ENCODE results near the gene PNKD. TPM values are rescaled to one million over a fixed set of nuclear protein-coding genes. Genes with fewer than 3 reads are reported as not detected.
A peak's percentile ranks its signal among the peaks of the same experiment; 100 is the strongest.

PNKD gene
- total and polyA plus RNA-seq, 2 donors (not counting 1 experiment from before 2014, with no cell fraction given): 27.7 to 29.1 TPM

DNA sequence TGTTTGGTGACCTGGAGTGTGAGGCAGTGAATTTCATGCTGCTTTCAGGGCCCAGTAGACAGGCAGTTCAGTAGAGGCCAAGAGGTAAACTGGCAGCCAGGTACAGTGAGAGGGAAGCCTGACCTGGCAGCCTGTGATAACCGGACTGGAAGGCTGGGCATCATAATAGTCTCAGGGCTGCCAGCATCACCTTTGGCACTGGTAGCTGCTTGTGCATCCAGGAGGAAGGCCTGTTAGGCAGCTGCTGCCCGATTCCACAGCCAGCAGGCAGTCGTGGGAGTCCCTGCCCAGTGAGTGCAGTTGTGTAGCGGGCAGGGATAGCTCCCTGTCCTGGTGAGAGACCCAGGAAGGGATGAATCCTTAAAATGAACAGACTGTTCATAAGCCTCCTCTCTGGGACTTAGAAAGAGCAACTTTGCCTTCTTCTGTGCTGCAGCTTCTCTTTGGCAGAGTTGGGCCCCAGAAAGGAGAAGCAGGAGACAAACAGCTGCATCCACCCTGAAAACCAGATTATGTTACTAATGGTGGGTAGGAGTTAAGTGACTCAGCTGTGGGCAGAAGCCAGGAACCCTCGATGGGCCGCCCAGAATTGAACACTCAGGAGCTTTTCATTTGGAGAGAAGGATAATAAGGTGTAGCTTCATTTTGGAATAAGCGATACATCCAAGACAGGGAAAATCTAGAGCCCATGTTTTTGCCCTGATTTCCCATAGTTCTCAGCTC, 17.6 kb upstream of the PNKD start:
- Histone ChIP-seq H3K9me3 (ENCODE audit: control insufficient read depth, insufficient read depth, low read depth, low read length) (no peaks in the 10 kb centered on the region), H3K4me3 (replicated peaks in 1 of 4; ENCODE audit: control extremely low read depth in 1 of 4, insufficient read depth in 1 of 4, low read depth in 3 of 4, low read length in 4 of 4) (no peak overlapping the region), H3K4me1 (ENCODE audit: control insufficient read depth, extremely low read depth, insufficient read depth, low read length) (no peaks in the 10 kb centered on the region), H4K20me1 (ENCODE audit: control insufficient read depth, extremely low read depth, insufficient read depth, low read length) (no peaks in the 10 kb centered on the region), H3K9ac (ENCODE audit: insufficient read depth, low read length) (no peak overlapping the region), H3K36me3 (ENCODE audit: control insufficient read depth, insufficient read depth, low read length) (peaks cover 34% of the 10 kb centered on the region), H3K79me2 (ENCODE audit: control insufficient read depth, insufficient read depth, low read length) (peaks cover 6% of the 10 kb centered on the region), H2AFZ (ENCODE audit: low read length) (no peak overlapping the region), H3K4me2 (ENCODE audit: extremely low read depth, insufficient read depth, low read length) (no peak overlapping the region), H3K27ac (ENCODE audit: insufficient read depth, low read length) (no peak overlapping the region), H3K27me3 (ENCODE audit: control insufficient read depth, insufficient read depth, low read length) (no peaks in the 10 kb centered on the region)
- TF ChIP-seq, protein P1, sequence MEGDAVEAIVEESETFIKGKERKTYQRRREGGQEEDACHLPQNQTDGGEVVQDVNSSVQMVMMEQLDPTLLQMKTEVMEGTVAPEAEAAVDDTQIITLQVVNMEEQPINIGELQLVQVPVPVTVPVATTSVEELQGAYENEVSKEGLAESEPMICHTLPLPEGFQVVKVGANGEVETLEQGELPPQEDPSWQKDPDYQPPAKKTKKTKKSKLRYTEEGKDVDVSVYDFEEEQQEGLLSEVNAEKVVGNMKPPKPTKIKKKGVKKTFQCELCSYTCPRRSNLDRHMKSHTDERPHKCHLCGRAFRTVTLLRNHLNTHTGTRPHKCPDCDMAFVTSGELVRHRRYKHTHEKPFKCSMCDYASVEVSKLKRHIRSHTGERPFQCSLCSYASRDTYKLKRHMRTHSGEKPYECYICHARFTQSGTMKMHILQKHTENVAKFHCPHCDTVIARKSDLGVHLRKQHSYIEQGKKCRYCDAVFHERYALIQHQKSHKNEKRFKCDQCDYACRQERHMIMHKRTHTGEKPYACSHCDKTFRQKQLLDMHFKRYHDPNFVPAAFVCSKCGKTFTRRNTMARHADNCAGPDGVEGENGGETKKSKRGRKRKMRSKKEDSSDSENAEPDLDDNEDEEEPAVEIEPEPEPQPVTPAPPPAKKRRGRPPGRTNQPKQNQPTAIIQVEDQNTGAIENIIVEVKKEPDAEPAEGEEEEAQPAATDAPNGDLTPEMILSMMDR (conservative IDR thresholded peaks at IDR 0.05 in 1 of 2, IDR thresholded peaks at IDR 0.05 in 1 of 2; ENCODE audit: low read depth in 1 of 2, low read length in 2 of 2): no peak
- TF ChIP-seq EZH2 (IDR thresholded peaks at IDR 0.05; ENCODE audit: low read length, missing control alignments): no peak
- peak; percentile 32 to 55 for DNase-seq (ENCODE audit: low read depth in 2 of 2)

DNA sequence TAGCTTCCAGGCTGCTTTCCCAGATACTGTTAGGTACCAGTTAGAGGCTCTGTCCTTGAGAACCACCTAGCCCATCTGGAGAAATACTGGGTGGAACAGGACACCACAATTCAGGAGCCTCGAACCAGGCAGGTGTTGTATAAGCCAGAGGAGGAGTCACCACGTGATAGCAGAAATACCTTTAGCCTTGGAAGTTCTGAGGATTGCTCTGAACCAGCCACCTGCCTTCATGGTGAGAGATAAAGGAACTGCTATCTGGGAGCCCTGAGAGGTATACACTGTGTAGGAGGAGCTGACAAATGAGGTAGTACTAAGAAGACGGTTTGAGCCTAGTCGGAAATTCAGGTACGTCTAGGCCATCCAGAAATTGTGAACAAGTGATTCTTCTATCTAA, 17.1 kb upstream of the PNKD start:
- Histone ChIP-seq H3K79me2 (ENCODE audit: control insufficient read depth, insufficient read depth, low read length) (peaks cover 6% of the 10 kb centered on the region), H3K27ac (ENCODE audit: insufficient read depth, low read length) (no peak overlapping the region), H3K4me3 (replicated peaks in 1 of 4; ENCODE audit: control extremely low read depth in 1 of 4, insufficient read depth in 1 of 4, low read depth in 3 of 4, low read length in 4 of 4) (no peak overlapping the region), H3K27me3 (ENCODE audit: control insufficient read depth, insufficient read depth, low read length) (no peaks in the 10 kb centered on the region), H4K20me1 (ENCODE audit: control insufficient read depth, extremely low read depth, insufficient read depth, low read length) (no peaks in the 10 kb centered on the region), H3K4me2 (ENCODE audit: extremely low read depth, insufficient read depth, low read length) (no peak overlapping the region), H3K36me3 (ENCODE audit: control insufficient read depth, insufficient read depth, low read length) (peaks cover 31% of the 10 kb centered on the region), H3K9ac (ENCODE audit: insufficient read depth, low read length) (no peak overlapping the region), H3K4me1 (ENCODE audit: control insufficient read depth, extremely low read depth, insufficient read depth, low read length) (no peaks in the 10 kb centered on the region), H2AFZ (ENCODE audit: low read length) (no peak overlapping the region), H3K9me3 (ENCODE audit: control insufficient read depth, insufficient read depth, low read depth, low read length) (no peaks in the 10 kb centered on the region)
- no peak for TF ChIP-seq EZH2 (IDR thresholded peaks at IDR 0.05; ENCODE audit: low read length, missing control alignments)
- TF ChIP-seq, protein P1 (conservative IDR thresholded peaks at IDR 0.05 in 1 of 2, IDR thresholded peaks at IDR 0.05 in 1 of 2; ENCODE audit: low read depth in 1 of 2, low read length in 2 of 2): no peak
- DNase-seq (ENCODE audit: low read depth in 2 of 2): no peak

DNA sequence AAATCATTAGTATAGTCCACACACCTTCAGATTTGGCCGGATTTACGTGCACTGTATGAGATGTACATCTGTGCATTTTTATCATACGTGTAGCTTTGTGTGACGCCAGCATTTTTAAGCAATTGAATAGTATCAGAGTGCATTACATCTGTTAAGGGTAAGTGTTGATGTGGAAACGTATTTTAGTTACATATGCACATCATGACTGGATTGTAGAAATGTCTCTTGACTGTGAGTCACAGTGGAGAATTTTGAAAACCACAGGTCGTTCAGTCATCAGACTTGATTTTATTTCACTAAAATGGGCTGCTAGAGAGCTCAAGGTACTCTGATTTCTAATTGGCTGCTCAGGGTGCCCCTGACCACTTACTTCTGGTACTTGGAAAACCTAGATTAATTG, 14.9 kb upstream of the PNKD start:
- Histone ChIP-seq H4K20me1 (ENCODE audit: control insufficient read depth, extremely low read depth, insufficient read depth, low read length) (no peaks in the 10 kb centered on the region), H2AFZ (ENCODE audit: low read length) (no peak overlapping the region), H3K9ac (ENCODE audit: insufficient read depth, low read length) (no peak overlapping the region), H3K4me2 (ENCODE audit: extremely low read depth, insufficient read depth, low read length) (no peak overlapping the region), H3K4me1 (ENCODE audit: control insufficient read depth, extremely low read depth, insufficient read depth, low read length) (peaks cover 8% of the 10 kb centered on the region), H3K27me3 (ENCODE audit: control insufficient read depth, insufficient read depth, low read length) (no peaks in the 10 kb centered on the region), H3K9me3 (ENCODE audit: control insufficient read depth, insufficient read depth, low read depth, low read length) (no peaks in the 10 kb centered on the region), H3K27ac (ENCODE audit: insufficient read depth, low read length) (no peak overlapping the region), H3K36me3 (ENCODE audit: control insufficient read depth, insufficient read depth, low read length) (peaks cover 16% of the 10 kb centered on the region), H3K79me2 (ENCODE audit: control insufficient read depth, insufficient read depth, low read length) (no peaks in the 10 kb centered on the region), H3K4me3 (replicated peaks in 1 of 4; ENCODE audit: control extremely low read depth in 1 of 4, insufficient read depth in 1 of 4, low read depth in 3 of 4, low read length in 4 of 4) (no peak overlapping the region)
- TF ChIP-seq EZH2 (IDR thresholded peaks at IDR 0.05; ENCODE audit: low read length, missing control alignments): no peak
- TF ChIP-seq, protein P1 (conservative IDR thresholded peaks at IDR 0.05 in 1 of 2, IDR thresholded peaks at IDR 0.05 in 1 of 2; ENCODE audit: low read depth in 1 of 2, low read length in 2 of 2): no peak
- DNase-seq (ENCODE audit: low read depth in 2 of 2): peak; percentile 46 to 67
